GM23338 (cell line): ENCODE measurements around the gene TUBA4B. TPM values are rescaled to one million over a fixed set of nuclear protein-coding genes. Genes with fewer than 3 reads are reported as not detected.

Source experiments
- ATAC-seq: fragments of 200-7000 bp; cut with Tn5 transposase; 3 replicates; pipeline ENCODE4 v1.9.1; 2020
- DNase-seq: peaks from one replicate; pipeline ENCODE4 v3.0.0-alpha.2; 2015; ENCODE audit warnings: low spot score
- H2AFZ ChIP-seq: fragments of 200-600 bp; sonication (generic); 2 replicates; pipeline ENCODE4 v1.8.0; 2016; ENCODE audit warnings: antibody characterized with exemption, mild to moderate bottlenecking, moderate library complexity
- H3F3A ChIP-seq: fragments of 200-600 bp; sonication (generic); replicated peaks from 2 replicates; pipeline ENCODE4 v1.8.0; 2017; ENCODE audit warnings: antibody characterized with exemption, mixed run types, low read depth
- H3K27ac ChIP-seq: fragments of 200-600 bp; sonication (generic); 2 replicates; pipeline ENCODE4 v1.6.1; 2016; ENCODE audit warnings: low read depth
- H3K27me3 ChIP-seq: fragments of 200-600 bp; sonication (generic); 2 replicates; pipeline ENCODE4 v1.8.0; 2016; ENCODE audit warnings: mild to moderate bottlenecking, mixed run types, moderate library complexity; ENCODE audit not compliant: insufficient read depth
- H3K36me3 ChIP-seq: fragments of 200-600 bp; sonication (generic); 2 replicates; pipeline ENCODE4 v1.8.0; 2016; ENCODE audit warnings: mild to moderate bottlenecking; ENCODE audit not compliant: insufficient read depth
- H3K4me1 ChIP-seq: fragments of 200-600 bp; sonication (generic); 2 replicates; pipeline ENCODE4 v1.8.0; 2016; ENCODE audit warnings: mild to moderate bottlenecking, moderate library complexity; ENCODE audit not compliant: insufficient read depth
- H3K4me2 ChIP-seq: fragments of 200-600 bp; sonication (generic); 2 replicates; pipeline ENCODE4 v1.7.1; 2017; ENCODE audit warnings: mixed run types
- H3K4me3 ChIP-seq: fragments of 200-600 bp; sonication (generic); 2 replicates; pipeline ENCODE4 v1.6.1; 2016; ENCODE audit warnings: mixed run types
- H3K79me2 ChIP-seq: fragments of 200-600 bp; sonication (generic); replicated peaks from 2 replicates; pipeline ENCODE4 v1.8.0; 2017; ENCODE audit warnings: mild to moderate bottlenecking; ENCODE audit not compliant: insufficient read depth
- H3K9me2 ChIP-seq: fragments of 200-600 bp; sonication (generic); 2 replicates; pipeline ENCODE4 v1.8.0; 2017; ENCODE audit not compliant: insufficient read depth
- H4K20me1 ChIP-seq: fragments of 200-600 bp; sonication (generic); replicated peaks from 2 replicates; pipeline ENCODE4 v1.8.0; 2017; ENCODE audit warnings: mild to moderate bottlenecking; ENCODE audit not compliant: insufficient read depth
- H3K27ac Mint-ChIP-seq: 2 replicates; pipeline ENCODE4 v1.8.0; 2020; ENCODE audit warnings: inconsistent platforms, mild to moderate bottlenecking, moderate library complexity, mixed read lengths
- H3K27me3 Mint-ChIP-seq: 3 replicates; pipeline ENCODE4 v1.8.0; 2022; ENCODE audit warnings: low read depth, mild to moderate bottlenecking, moderate library complexity, mixed read lengths, inconsistent platforms; ENCODE audit not compliant: insufficient read depth, poor library complexity
- H3K36me3 Mint-ChIP-seq: 3 replicates; pipeline ENCODE4 v1.8.0; 2021; ENCODE audit warnings: low read depth, mild to moderate bottlenecking, inconsistent platforms, moderate library complexity, mixed read lengths
- H3K4me1 Mint-ChIP-seq: 3 replicates; pipeline ENCODE4 v1.8.0; 2020; ENCODE audit warnings: mild to moderate bottlenecking, inconsistent platforms, mixed read lengths
- H3K4me3 Mint-ChIP-seq: 3 replicates; pipeline ENCODE4 v1.8.0; 2021; ENCODE audit warnings: moderate library complexity, mild to moderate bottlenecking, inconsistent platforms, mixed read lengths
- H3K9me3 Mint-ChIP-seq: 3 replicates; pipeline ENCODE4 v1.8.0; 2020; ENCODE audit warnings: moderate library complexity, mild to moderate bottlenecking, inconsistent platforms, mixed read lengths
- CTCF ChIP-seq, 2 experiments: fragments of 200-600 bp in 1 of 2; sonication (generic) in 1 of 2; conservative IDR thresholded peaks; 2 replicates each; pipeline versions ENCODE4 v1.5.1 to v1.6.1; 2016 to 2017; ENCODE audit warnings: antibody characterized with exemption in 2 of 2, low read depth in 2 of 2, mild to moderate bottlenecking in 2 of 2, moderate library complexity in 1 of 2
- ETS1 ChIP-seq: IDR thresholded peaks from 2 replicates; pipeline ENCODE4 v1.6.1; 2016; ENCODE audit warnings: antibody characterized with exemption
- EZH2 ChIP-seq: fragments of 200-600 bp; sonication (generic); IDR thresholded peaks from one replicate; pipeline ENCODE4 v1.8.0; 2017; ENCODE audit warnings: antibody characterized with exemption, mild to moderate bottlenecking, low read depth; ENCODE audit not compliant: unreplicated experiment
- JUNB ChIP-seq: IDR thresholded peaks from one replicate; pipeline ENCODE4 v1.6.1; 2016; ENCODE audit warnings: antibody characterized with exemption; ENCODE audit not compliant: unreplicated experiment
- NANOG ChIP-seq: IDR thresholded peaks from 2 replicates; pipeline ENCODE4 v1.6.1; 2016; ENCODE audit warnings: antibody characterized with exemption, borderline replicate concordance
- REST ChIP-seq: IDR thresholded peaks from one replicate; pipeline ENCODE4 v1.6.1; 2018; ENCODE audit warnings: antibody characterized with exemption; ENCODE audit not compliant: unreplicated experiment
- STAT1 ChIP-seq: IDR thresholded peaks from one replicate; pipeline ENCODE4 v1.6.1; 2016; ENCODE audit warnings: antibody characterized with exemption; ENCODE audit not compliant: unreplicated experiment
- ZNF331 ChIP-seq: fragments of 250-450 bp; sonication (Bioruptor Pico); IDR thresholded peaks from 2 replicates; pipeline ENCODE4 v1.5.0; 2020; ENCODE audit warnings: low read depth, mild to moderate bottlenecking, moderate library complexity
- polyA plus RNA-seq: library from polyadenylated mRNA; unstranded; fragments of >200 nt; fragmentation: Nextera tagmentation; extraction: Ambion mirVana; gene quantifications from 2 replicates; pipeline ENCODE4 v1.2.1, GENCODE V29; 2016
- total RNA-seq: library from RNA; depleted of rRNA; stranded (reverse); fragments of >200 nt; shearing (Covaris generic); gene quantifications from 2 replicates; pipeline ENCODE4 v1.2.3, GENCODE V29; 2014

The TUBA4B gene
- total and polyA plus RNA-seq, 2 experiments from 2014 or later: 0.14 TPM; not detected in 1

- TF ChIP-seq CTCF (conservative IDR thresholded peaks at IDR 0.05; ENCODE audit: low read depth in 2 of 2) (no peak), REST (no peak), JUNB (no peak), EZH2 (no peak), ETS1 (no peak), STAT1 (no peak), NANOG (no peak)
These were observed 16.5 kb downstream of the TUBA4B start (continued) for GRCh38 chr2:219269362-219270054.

GRCh38 chr2:219270055-219270372 lies 17.0 kb downstream of the TUBA4B start:
- Mint-ChIP-seq H3K9me3 (no peaks in the 10 kb centered on the region), H3K27me3 (peaks cover 19% of the 10 kb centered on the region)
- no peaks in the 10 kb centered on the region for H3K27me3 ChIP-seq
- TF ChIP-seq ETS1 (no peak), REST (no peak), NANOG (no peak), ZNF331 (CRISPR knock-in tag) (no peak)

More at GRCh38 chr2:219270055-219270372, 17.0 kb downstream of the TUBA4B start:
- H3K4me3 ChIP-seq: no peak overlapping the region
- H4K20me1 ChIP-seq: no peaks in the 10 kb centered on the region
- H3K79me2 ChIP-seq: no peaks in the 10 kb centered on the region
- ATAC-seq (no peak), DNase-seq (no peak)
- H3K4me1 ChIP-seq: peaks cover 12% of the 10 kb centered on the region; the same call in 1 of the 2 replicates
- no peaks in the 10 kb centered on the region for H3K36me3 Mint-ChIP-seq
- no peaks in the 10 kb centered on the region for H3K36me3 ChIP-seq
- H3K4me1 Mint-ChIP-seq: peaks cover 13% of the 10 kb centered on the region
- H3K4me2 ChIP-seq: no peak overlapping the region
- H3F3A ChIP-seq: no peaks in the 10 kb centered on the region
- no peak overlapping the region for H3K4me3 Mint-ChIP-seq
- no peaks in the 10 kb centered on the region for H3K9me2 ChIP-seq
- H3K27ac Mint-ChIP-seq: no peak overlapping the region
- no peak overlapping the region for H3K27ac ChIP-seq
- H2AFZ ChIP-seq: no peak overlapping the region
